HK-2 (cell line): ENCODE results near the gene ZIM2.
A peak's percentile ranks its signal among the peaks of the same experiment; 100 is the strongest.

Experiments
- DNase-seq: peaks from one replicate; pipeline ENCODE4 v3.0.0-alpha.2; 2018; ENCODE audit not compliant: unreplicated experiment

ZIM2 gene

DNA sequence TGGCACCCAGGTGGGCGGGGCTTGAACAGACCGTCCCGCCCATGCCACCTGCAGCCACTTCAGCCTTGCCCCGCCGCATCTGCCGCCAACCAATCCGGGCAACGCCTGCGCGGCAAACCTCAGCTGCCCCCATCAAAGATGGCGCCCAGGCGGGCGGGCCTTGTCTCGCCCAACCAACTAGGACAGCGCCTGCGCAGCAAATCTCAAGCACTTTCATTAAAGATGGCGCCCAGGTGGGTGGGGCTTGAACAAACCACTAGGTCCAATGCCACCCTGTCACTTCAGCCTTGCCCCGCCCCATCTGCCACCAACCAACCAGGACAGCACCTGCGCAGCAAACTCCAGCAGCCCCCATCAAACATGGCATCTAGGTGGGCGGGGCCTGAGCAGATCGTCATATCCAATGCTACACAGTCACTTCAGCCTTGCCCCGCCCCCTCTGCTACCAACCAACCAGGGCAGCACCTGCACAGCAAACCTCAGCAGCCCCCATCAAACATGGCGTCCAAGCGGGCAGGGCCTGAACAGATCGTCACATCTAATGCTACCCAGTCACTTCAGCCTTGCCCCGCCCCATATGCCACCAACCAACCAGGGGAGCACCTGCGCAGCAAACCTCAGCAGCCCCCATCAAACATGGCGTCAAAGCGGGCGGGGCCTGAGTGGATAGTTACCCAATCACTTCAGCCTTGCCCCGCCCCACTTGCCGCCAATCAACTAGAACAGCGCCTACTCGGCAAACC, 1.4 kb downstream of the ZIM2 start:
- DNase-seq = peak; percentile 97

DNA sequence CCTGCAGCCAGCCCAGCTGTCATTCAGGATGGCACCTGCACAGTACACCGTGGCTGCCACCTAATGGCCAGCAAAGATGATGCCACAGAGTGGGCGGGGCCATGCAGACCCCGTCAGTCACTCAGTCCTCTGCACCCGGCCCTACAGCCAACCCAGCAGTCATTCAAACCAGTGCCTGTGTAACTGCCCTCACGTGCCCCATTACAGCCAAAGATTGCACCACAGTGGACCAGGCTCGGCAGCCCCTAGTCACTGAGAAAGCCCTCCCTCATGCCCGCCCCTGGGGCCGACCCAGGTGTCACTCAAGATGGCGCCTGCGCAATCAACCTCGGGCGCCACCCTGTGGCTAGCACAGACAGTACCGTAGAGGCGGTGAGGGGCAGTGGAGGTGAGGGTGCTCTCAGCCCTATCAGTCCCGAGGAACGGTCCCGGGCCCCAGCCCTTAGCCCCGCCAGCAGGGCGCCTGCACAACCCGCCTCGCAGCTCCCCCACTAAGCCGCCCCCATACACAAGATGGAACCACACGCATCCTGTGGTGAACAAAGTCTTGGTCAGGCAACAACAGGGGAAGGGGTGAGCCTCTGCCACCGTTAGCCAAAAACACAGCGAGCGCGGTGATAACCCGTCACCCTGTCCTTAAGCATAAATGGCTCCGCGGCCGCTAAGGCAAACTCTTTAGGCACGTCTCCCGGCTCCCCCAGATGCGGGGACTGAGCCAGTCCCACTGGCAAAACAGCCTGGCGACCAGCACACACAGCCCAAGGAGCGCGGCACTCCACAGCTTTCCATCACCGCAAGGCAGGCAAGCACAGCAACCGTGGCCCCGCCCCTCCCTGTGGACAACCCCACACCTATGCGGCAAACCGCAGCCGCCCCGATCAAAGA, 2.3 kb downstream of the ZIM2 start:
- DNase-seq = peak; percentile 82

DNA sequence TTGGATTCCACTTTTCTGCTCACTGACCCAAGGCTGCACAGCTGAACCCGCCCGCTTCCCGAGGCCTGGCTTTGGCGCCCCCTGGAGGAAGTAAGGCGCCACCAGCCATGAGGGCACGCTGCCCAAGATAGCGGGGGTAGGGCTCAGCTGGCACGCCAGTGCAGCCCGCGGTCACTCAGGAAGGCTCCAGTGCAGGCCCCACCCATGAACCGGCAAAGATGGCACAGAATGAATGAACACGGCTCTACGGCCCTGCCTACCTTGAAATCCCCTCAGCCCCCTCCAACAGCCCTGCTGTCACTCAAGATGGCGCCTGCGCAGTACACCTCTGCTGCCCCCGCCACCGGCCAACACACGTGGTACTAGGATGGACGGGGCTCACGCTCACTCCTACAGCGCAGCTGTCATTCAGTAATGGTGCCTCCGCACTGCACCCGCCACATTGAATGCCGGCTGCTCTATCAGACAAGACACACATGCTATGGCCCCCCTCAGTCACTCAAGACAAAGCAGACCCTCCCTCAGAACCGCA, 3.0 kb downstream of the ZIM2 start:
- peak; percentile 79 for DNase-seq

DNA sequence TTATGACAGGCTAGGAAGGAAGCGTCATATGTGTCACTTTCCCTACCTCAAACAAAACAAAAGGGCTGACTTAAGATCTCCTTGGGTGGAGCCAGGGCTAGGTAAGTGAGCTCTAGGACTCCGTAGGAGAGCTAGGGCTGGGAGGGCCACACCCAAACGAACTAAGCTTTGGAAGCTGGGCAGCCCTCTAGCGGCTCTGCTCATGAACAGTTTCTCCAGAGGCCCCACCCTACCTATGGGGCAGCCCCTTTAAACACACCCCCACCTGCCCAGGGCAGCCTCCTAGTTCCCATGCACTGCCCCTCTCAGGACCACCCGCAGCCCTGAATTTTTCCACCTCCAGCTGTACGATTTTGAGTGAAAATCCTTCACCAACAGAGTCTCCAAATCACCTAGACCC, 3.5 kb downstream of the ZIM2 start:
- DNase-seq = peak; percentile 10

DNA sequence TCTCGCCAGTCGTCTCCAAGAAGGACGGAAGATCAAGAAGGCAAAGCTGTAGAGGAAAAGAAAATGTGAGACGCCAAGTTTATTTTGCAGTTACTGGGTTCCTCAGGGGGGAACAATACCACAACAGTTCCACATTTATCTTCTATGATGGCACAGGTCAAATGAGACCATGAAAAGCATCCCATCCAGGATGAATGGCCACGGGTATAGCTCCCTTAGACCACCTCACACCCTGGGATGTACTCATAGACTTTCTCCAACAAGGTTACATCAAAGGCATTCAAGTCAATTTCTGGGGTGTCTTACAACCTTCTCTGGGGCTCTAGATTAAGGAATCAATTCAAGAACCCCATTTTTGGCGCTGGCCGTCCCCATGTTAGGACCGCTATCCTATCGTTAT, 4.5 kb downstream of the ZIM2 start:
- DNase-seq = no peak

DNA sequence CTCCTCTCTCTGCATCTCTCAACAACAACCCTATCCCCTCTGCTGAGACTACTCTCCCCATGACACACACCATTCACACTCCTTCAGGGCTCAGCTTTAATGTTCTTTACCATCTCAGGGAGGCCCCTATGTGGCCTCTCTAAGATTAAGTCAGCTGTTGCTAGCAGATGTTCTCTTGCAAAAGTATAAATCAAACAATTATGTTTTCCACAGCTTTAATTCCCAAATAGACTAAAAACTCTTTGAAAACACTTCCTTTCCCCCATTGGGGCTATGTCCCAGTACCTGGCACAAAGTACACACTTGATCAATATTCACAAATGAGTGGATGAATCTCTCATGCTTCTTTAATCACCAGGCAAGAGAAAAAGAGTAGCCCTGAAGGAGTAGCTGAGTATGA, 5.1 kb downstream of the ZIM2 start:
- DNase-seq = no peak

DNA sequence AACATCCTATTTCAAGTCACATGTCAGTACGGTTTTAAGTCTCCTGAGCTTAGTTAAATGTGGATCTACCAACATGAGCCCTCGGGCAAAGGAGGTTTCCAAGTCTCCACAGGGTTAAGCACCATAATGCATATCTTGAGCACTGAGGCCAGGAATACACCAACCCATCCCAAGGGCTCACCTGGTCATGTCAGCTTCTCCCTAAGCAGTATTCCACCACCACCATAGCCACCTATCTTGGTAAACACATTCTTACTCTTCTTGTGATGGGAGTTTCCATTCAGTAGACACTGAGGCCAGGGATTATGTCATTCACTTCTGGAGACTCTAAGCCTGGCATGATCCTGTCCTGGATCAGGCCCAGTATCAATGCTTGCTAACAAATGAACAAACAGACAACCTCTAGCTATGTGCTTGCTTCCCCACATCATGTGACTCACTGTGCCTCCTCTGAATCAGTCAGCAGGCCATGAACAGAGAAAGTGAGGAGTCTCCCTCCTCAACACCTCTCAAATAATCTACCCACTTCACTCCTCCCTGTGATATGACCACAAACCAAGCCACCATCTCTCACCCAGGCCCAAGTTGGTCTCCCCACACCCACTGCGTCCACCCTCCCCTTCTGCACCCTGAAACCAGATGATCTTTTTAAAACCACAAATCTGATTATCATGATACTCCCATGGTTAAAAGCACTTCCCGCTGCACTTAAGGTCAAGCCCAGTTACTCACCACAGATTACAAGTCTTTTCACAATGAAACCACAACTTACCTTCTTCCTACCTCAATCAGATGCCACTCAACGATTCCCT, 5.8 kb downstream of the ZIM2 start:
- no peak for DNase-seq

DNA sequence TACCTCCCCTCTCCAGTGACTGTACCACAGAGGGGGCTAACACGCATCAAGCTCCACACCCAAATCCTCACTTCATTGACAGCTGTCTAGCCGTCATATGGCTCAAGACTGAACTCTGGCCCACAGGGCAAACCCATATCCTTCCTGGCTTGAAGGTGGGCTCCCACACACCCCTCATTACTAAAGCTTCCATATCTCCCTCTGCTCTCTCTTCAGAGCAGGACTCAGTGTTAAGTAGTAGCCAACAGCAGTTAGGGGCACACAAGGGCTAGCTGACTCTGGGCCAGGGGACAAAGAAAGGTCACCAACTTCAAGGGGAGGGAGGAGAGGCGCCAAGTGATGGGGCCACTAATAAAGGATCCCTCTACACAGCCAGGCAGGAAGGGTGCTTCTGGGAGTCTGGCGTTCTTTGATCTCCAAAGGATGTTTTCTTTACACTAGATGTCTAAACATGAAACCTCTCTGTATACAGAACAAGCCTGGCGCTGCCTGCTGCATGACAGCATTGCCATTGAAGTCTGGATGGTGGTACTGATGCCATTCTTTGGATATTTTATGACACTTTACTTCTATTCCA, 8.1 kb downstream of the ZIM2 start:
- no peak for DNase-seq

DNA sequence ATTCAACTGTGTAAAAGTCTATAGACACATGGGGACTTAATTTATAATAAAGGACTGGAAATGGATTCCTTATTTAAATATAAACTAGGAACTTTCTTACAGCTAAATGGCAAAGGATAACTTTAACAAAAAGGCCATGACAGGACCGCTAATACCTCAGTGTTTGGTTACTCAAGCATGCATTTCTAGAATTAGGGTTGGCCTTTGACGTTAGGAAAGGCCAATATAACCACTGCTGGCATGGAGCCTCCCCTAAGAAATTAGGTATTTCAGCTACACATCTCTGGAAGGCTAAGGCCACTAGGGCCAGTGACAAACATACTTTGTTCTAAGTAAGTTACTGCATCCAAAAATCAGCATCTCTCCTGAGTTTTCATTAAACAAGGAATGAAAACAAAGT, 9.3 kb downstream of the ZIM2 start:
- no peak for DNase-seq

DNA sequence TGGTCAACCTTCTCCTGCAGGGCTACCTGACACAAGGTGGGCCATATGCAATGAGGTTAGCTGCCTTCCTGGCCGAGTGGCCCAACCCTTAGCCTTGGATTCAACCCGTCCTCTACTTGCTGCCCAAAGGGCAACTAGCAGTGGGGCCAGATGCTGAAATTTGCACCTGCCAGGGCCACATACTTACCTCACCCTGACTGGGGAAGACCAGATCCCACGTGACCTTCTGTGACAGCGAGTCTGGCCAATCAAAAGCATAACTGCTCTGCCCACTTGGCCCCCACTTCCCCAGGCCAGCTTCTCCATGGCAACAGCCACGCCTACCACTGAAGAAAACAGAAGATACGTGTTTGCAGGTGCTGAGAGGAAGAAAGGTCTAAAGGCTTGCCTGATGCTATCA, 10.9 kb downstream of the ZIM2 start:
- no peak for DNase-seq

DNA sequence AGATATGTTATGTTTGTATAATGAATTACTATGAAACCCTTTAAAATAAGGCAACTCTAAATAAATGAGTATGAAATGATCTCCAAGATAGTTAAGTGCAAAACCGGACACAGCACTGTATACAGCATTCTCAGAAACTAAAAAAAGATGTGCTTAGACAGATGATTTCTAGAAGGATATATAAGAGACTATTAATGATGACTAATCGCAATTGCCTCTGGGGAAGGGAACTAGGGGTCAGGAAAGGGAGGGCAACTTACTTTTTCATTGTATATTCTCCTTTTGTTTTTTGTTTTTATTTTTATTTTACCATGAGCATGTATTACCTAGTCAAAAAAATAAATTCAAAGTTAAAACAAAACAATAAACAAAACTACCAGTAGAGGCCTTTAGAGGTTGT, 12.8 kb downstream of the ZIM2 start:
- DNase-seq = no peak

DNA sequence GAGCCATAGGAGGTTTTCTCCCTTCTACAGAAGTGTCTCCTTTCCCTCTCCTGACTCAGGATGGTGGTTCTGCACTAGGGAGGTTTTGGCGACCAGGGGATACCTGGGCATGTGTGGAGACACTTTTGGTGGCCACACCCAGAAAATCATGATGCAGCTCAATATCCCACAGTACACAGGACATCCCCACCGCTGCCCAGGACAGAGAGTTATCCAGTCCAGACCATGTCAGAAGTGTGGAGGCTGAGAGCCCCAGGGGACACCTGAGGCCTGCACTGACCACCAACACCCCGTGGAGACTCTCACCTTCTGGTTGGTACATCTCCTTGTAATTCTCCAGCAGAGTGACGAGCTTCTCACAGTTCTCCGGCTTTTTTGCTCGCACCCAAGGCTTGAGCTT, 16.6 kb downstream of the ZIM2 start:
- DNase-seq = no peak

DNA sequence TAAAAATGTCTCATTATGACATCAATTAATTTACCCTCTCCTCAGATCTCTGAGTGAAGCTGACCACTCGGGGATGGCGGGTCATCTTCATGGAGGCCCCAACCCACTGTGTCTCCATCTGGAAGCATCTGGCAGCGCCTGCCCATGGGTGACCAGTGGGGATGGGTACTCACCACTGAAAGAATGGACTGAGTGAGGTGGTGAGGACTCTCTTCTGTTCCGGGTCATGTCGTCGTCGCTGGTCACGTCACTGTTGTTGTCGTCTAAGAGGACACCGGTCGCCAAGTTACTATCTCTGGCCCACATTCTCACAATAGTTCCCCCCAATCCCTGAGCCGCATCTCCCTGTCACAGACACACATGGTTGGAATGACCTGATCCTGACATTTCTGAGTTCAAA, 17.1 kb downstream of the ZIM2 start:
- no peak for DNase-seq

DNA sequence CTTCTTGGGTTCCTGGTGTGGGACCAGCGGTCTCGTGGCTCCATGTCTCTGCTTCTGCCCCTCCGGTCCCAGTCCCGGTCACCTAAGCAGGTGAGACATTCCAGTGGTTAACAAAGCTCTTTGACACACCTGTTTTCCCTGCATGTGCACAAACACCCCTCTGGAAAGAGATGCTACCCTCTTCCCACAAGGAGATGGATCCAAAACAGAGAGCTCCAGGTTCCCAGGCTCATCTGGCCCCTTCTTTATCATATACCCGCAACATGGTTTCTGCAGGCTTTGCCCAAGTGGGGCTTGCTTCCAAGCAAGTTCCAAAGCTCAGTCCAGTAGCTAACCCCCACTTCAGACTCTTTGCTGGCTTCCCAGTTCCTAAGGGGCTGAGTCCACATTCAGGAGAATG, 17.8 kb downstream of the ZIM2 start:
- no peak for DNase-seq

DNA sequence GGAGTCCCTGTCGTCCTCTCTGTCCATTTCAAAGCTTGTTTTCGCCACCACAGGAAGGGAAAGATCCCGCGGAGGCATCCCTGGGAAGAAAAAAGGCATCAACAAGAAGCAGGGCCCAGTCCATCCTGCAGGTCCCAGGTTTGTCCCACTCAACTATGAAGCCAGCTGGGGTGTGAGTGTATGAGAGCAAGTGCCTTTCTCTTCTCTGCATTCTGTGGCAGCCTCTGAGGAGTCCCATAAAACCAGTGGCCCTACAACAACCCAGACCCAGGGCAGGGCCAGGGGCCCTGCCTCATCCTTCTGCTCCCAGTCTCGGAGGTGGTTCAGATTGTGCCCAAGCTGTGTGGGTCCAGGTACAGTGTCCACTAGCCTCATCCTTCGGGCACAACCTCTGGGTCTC, 18.9 kb downstream of the ZIM2 start:
- DNase-seq = no peak

DNA sequence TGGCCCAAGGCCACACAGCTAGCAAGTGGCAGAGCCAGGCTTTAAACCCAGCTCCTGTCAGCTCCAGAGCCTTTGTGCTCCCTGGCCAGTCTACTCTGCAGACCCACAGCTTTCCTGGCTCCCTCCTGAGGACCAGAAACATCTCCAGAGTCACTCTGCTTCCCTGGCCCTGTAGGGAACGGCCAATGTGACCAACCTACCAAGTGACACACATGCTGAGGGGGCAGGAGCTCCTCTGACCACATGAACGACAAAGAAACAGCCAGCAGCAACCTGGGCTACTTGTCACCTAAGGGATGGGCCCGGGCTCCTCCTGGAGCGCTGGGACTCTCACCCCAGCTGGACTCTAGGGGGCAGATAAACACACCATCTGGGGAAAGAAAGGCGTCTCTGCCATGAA, 19.3 kb downstream of the ZIM2 start:
- no peak for DNase-seq

DNA sequence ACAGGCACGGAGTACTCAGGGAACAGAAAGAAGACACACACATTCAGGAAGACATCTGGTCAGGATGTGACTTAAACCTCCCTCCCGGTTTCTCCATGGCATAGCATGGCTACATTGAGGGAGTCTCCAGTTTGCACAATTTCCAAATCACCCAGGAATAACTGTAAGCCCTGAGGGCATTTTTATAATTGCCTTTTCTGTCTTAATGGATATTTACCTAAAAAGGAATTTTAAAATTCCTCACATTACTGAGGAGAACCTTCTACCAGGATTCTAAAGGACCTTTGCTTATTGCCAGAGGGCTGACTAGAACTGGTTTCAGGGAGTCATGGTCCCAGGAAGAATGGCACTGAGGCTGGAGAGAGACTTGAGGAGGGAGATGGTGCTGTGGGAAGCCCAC, 21.4 kb downstream of the ZIM2 start:
- DNase-seq = no peak

DNA sequence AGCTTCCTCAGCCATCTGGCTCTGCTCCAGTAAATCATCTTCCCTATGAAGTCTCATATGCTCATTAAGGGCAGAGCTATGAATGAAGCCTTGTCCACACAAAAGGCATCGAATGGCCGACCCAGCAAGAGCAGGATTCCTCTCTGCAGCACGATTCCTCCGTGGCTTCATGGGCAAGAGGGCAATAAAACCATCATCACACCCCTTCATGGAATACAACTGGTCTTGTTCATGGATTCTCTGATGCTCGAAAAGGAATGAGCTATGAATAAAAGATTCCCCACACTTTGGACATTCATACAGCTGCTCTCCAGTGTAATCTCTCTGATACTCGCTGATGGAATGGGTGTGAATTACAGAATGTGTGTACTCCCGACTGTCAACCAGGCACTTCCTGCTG, 25.9 kb downstream of the ZIM2 start:
- no peak for DNase-seq

DNA sequence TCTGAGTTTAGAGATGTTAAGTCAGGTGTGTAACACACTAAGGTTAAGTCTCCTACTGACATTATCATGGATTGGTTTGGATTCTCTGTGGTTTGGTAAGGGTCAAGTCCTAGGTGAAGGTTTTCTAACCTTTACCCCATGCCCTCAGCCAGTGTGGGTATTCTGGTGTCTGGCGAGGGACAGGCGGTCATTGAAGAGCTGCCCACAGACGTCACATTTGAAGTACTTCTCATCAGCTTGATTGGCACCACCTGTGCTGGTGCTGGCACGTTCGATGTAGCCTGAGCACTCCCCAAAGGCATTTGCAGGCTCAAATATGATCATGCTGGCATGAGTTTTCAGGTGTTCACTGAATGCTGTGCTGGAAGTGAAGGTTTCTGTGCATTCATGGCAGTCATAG, 27.0 kb downstream of the ZIM2 start:
- DNase-seq = no peak

DNA sequence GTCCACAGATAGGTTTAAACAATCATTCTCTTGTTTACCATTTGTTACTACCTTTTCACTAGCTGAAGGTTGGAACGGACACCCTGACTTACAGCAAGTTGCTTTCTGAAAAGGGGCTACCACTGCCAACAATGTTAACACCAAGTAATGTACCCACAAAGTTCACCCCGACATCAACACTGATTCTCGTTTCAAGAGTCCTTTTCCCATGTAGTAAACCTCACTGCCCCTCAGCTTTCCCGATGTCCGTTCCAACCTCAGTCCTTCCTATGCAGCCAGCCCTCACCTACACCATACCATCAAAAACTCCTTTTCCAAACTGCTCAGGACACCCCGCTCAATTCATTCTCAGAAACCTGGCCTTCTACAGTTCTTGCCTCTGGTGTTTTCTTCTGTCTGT, 29.0 kb downstream of the ZIM2 start:
- no peak for DNase-seq

DNA sequence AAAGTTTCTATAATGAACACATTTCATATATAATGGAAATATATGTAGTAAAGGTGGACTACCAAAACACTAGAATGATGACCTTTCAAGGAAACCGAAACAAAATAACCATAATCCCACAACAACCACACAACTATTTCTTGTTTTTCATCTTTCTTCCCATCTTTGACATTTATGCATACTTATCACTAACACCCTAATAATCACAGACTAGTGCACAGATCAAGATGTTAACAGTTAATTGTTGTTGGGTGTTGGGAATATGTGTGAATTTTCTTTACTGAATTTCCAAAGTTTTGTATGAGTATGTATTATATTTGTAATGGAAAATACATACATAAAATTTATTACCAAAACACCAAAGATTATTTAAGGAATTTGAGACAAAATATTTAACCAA, 30.3 kb downstream of the ZIM2 start:
- no peak for DNase-seq
